HCT116 (cell line): ENCODE data around the gene PDLIM3. TPM values are rescaled to one million over a fixed set of nuclear protein-coding genes. Genes with fewer than 3 reads are reported as not detected.
A peak's percentile ranks its signal among the peaks of the same experiment; 100 is the strongest.

Experiments
- ATAC-seq: fragments of 200-7000 bp; cut with Tn5 transposase; 2 replicates; pipeline ENCODE4 v1.9.1; 2020; ENCODE audit warnings: mild to moderate bottlenecking, moderate library complexity
- BruUV-seq: library from RNA; stranded (reverse); fragments of 400-500 nt; replicated peaks from 2 replicates; lab custom pipeline; 2021; lab: Mats Ljungman, UMichigan
- CTCF ChIA-PET: fragments of 300-600 bp; sonication (Branson Sonifier 250); formaldehyde crosslinking; loops from one replicate; lab custom pipeline; 2021; ENCODE audit warnings: antibody characterized with exemption; lab: Charles Lee
- POLR2A ChIA-PET: fragments of 300-600, 350-600 bp; sonication (Branson Sonifier 250); formaldehyde crosslinking; loops from one replicate; lab custom pipeline; 2021; ENCODE audit warnings: antibody characterized with exemption; lab: Charles Lee
- RAD21 ChIA-PET, 2 experiments: fragments of 300-600 bp; sonication (Branson Sonifier 250); formaldehyde crosslinking; loops; one replicate each; lab custom pipeline; 2023; ENCODE audit warnings: low total read pairs in 2 of 2; ENCODE audit not compliant: uncharacterized antibody in 2 of 2, unreplicated experiment in 2 of 2, low non-redundant PET in 1 of 2; lab: Charles Lee
- DNase-seq: peaks from one replicate; pipeline ENCODE4 v3.0.0-alpha.2; 2010; ENCODE audit warnings: low read depth, low spot score
- H2AFZ ChIP-seq: fragments of 200-600 bp; shearing (Covaris generic), sonication (generic); 2 replicates; pipeline ENCODE4 v1.6.1; 2017; ENCODE audit warnings: low read depth, mixed run types, mixed read lengths, antibody characterized with exemption, low read length; ENCODE audit not compliant: poor library complexity, severe bottlenecking
- H3K27ac ChIP-seq: 2 replicates; pipeline ENCODE4 v1.5.1; 2012; ENCODE audit warnings: low read depth, low read length
- H3K27me3 ChIP-seq: fragments of 200-600 bp; sonication (generic); 2 replicates; pipeline ENCODE4 v1.6.1; 2016; ENCODE audit warnings: mixed run types, low read length, mixed read lengths; ENCODE audit not compliant: insufficient read depth
- H3K36me3 ChIP-seq, 2 experiments: fragments of 200-500 bp in 1 of 2; fragments of 200-600 bp in 1 of 2; sonication (Bioruptor generic) in 1 of 2; sonication (generic) in 1 of 2; 2 replicates each; pipeline versions ENCODE4 v1.5.1 to v1.6.1; 2014 to 2016; ENCODE audit warnings: low read length in 2 of 2, inconsistent platforms in 1 of 2, mixed read lengths in 1 of 2, mixed run types in 1 of 2; ENCODE audit not compliant: insufficient read depth in 2 of 2, control insufficient read depth in 1 of 2
- H3K4me1 ChIP-seq, 2 experiments: fragments of 200-600 bp in 1 of 2; sonication (generic) in 1 of 2; 2 replicates each; pipeline versions ENCODE4 v1.5.1 to v1.6.1; 2012 to 2017; ENCODE audit warnings: low read length in 2 of 2, inconsistent platforms in 1 of 2, mild to moderate bottlenecking in 1 of 2, mixed read lengths in 1 of 2, mixed run types in 1 of 2, moderate library complexity in 1 of 2; ENCODE audit not compliant: insufficient read depth in 2 of 2, control insufficient read depth in 1 of 2
- H3K4me2 ChIP-seq: fragments of 200-600 bp; sonication (generic); 2 replicates; pipeline ENCODE4 v1.6.1; 2017; ENCODE audit warnings: mixed run types, low read length, mixed read lengths
- H3K4me3 ChIP-seq, 2 experiments: fragments of 200-600 bp in 1 of 2; sonication (generic) in 1 of 2; replicated peaks in 1 of 2; 2 replicates each; pipeline ENCODE4 v1.5.1; 2011 to 2016; ENCODE audit warnings: low read length in 2 of 2, control low read depth in 1 of 2, low read depth in 1 of 2, mild to moderate bottlenecking in 1 of 2, mixed read lengths in 1 of 2, mixed run types in 1 of 2
- H3K79me2 ChIP-seq: fragments of 200-600 bp; sonication (generic); 2 replicates; pipeline ENCODE4 v1.6.1; 2017; ENCODE audit warnings: mild to moderate bottlenecking, mixed run types, low read length, moderate library complexity, mixed read lengths; ENCODE audit not compliant: insufficient read depth
- H3K9ac ChIP-seq: fragments of 200-600 bp; sonication (generic); 2 replicates; pipeline ENCODE4 v1.6.1; 2016; ENCODE audit warnings: low read length, mixed read lengths
- H3K9me2 ChIP-seq: fragments of 200-600 bp; sonication (generic), shearing (Covaris generic); 2 replicates; pipeline ENCODE4 v1.6.1; 2017; ENCODE audit warnings: mixed run types, mild to moderate bottlenecking, moderate library complexity; ENCODE audit not compliant: insufficient read depth
- H3K9me3 ChIP-seq, 2 experiments: fragments of 200-500 bp in 1 of 2; fragments of 200-600 bp in 1 of 2; sonication (Bioruptor generic) in 1 of 2; sonication (generic) in 1 of 2; 2 replicates each; pipeline ENCODE4 v1.6.1; 2014 to 2017; ENCODE audit warnings: low read length in 2 of 2, mixed read lengths in 2 of 2, inconsistent platforms in 1 of 2, low read depth in 1 of 2, mild to moderate bottlenecking in 1 of 2, mixed run types in 1 of 2, moderate library complexity in 1 of 2; ENCODE audit not compliant: control insufficient read depth in 1 of 2, insufficient read depth in 1 of 2
- H4K20me1 ChIP-seq: fragments of 200-600 bp; sonication (generic), shearing (Covaris generic); 2 replicates; pipeline ENCODE4 v1.6.1; 2017; ENCODE audit warnings: mixed run types, mild to moderate bottlenecking, moderate library complexity; ENCODE audit not compliant: insufficient read depth
- ATF3 ChIP-seq: IDR thresholded peaks from 2 replicates; pipeline ENCODE4 v1.6.1; 2012
- EGR1 ChIP-seq: IDR thresholded peaks from 2 replicates; pipeline ENCODE4 v1.6.1; 2012; ENCODE audit warnings: low read depth
- FOSL1 ChIP-seq: IDR thresholded peaks from 2 replicates; pipeline ENCODE4 v1.6.1; 2012; ENCODE audit warnings: low read depth
- JUND ChIP-seq: IDR thresholded peaks from 2 replicates; pipeline ENCODE4 v1.6.1; 2012
- SP1 ChIP-seq: IDR thresholded peaks from 2 replicates; pipeline ENCODE4 v1.6.1; 2012; ENCODE audit warnings: low read depth
- intact Hi-C: fragments of 100-400 bp; cut with micrococcal nuclease; formaldehyde crosslinking; loops from 2 replicates; pipeline ENCODE4 v1.10.0; 2022
- total RNA-seq: library from RNA; stranded (reverse); gene quantifications from one replicate; pipeline ENCODE4 v1.2.1, GENCODE V29; 2021; ENCODE audit not compliant: unreplicated experiment

Gene PDLIM3
- total RNA-seq, 1 experiment from 2014 or later = 11.5 TPM

GRCh38 chr4:185524888-185525863 is 10.1 kb downstream of the PDLIM3 start:
- Histone ChIP-seq H2AFZ (no peak overlapping the region), H3K9me2 (no peaks in the 10 kb centered on the region), H3K36me3 (no peaks in the 10 kb centered on the region), H3K4me2 (no peak overlapping the region), H3K4me3 (no peak overlapping the region), H3K79me2 (no peaks in the 10 kb centered on the region), H4K20me1 (no peaks in the 10 kb centered on the region), H3K9me3 (no peaks in the 10 kb centered on the region), H3K4me1 (no peaks in the 10 kb centered on the region), H3K27me3 (no peaks in the 10 kb centered on the region), H3K9ac (no peak overlapping the region), H3K27ac (no peak overlapping the region)
- BruUV-seq = no TSS peak
- ChIA-PET RAD21 (no interaction called here), POLR2A (no interaction called here), CTCF (no interaction called here)
- ATAC-seq = no peak
- intact Hi-C loops = no loop called here
- no peak; the same call in 1 of the 2 replicates for TF ChIP-seq EGR1
- 0 out of 2 replicates have a peak, but pooled peaks have one; percentile 23 for TF ChIP-seq SP1
- TF ChIP-seq FOSL1 = peak; percentile 50
- peak; percentile 44 for TF ChIP-seq JUND
- 0 out of 2 replicates have a peak, but pooled peaks have one; percentile 12 for TF ChIP-seq ATF3
- no peak for DNase-seq

GRCh38 chr4:185523862-185524261 is 11.4 kb downstream of the PDLIM3 start:
- no peak overlapping the region for H3K4me3 ChIP-seq
- no peaks in the 10 kb centered on the region for H3K79me2 ChIP-seq
- no peak for TF ChIP-seq ATF3
- ChIA-PET RAD21 (no interaction called here), POLR2A (no interaction called here), CTCF (no interaction called here)
- no peaks in the 10 kb centered on the region for H3K36me3 ChIP-seq
- H3K27ac ChIP-seq = no peak overlapping the region
- intact Hi-C loops = no loop called here
- DNase-seq (no peak), ATAC-seq (no peak)
- H3K9ac ChIP-seq = no peak overlapping the region
- no peak overlapping the region for H3K4me2 ChIP-seq
- no peak overlapping the region for H2AFZ ChIP-seq
- H3K9me2 ChIP-seq = no peaks in the 10 kb centered on the region
- no peaks in the 10 kb centered on the region for H3K27me3 ChIP-seq
- no peaks in the 10 kb centered on the region for H3K9me3 ChIP-seq
- H4K20me1 ChIP-seq = no peaks in the 10 kb centered on the region
- no peaks in the 10 kb centered on the region for H3K4me1 ChIP-seq
- no TSS peak for BruUV-seq
